22Rv1 (cell line): Measurements from ENCODE around the gene RABGGTA.

Experiments
- CTCF ChIP-seq: fragments of 450-650 bp; IDR thresholded peaks from 2 replicates; pipeline ENCODE4 v1.5.1; 2017; ENCODE audit warnings: mild to moderate bottlenecking
- ZFX ChIP-seq: fragments of 450-650 bp; IDR thresholded peaks from 2 replicates; pipeline ENCODE4 v1.6.1; 2017; ENCODE audit warnings: antibody characterized with exemption, borderline replicate concordance

GRCh38 chr14:24277606-24278321 is 6.4 kb upstream of the RABGGTA start:
- TF ChIP-seq CTCF = no peak
- no peak for TF ChIP-seq ZFX
